Neural progenitor cell (in vitro differentiated cells): ENCODE data around the gene TAS2R43. TPM values are rescaled to one million over a fixed set of nuclear protein-coding genes. Genes with fewer than 3 reads are reported as not detected.
"Not testable (repeated sequence)": the region's sequence is repeated elsewhere in the genome, so short reads cannot be mapped to it uniquely, and the experiment has no call there.

ENCODE experiments used
- DNase-seq: peaks from one replicate; pipeline ENCODE4 v3.0.0-alpha.2; 2016; ENCODE audit warnings: low spot score
- H2AFZ ChIP-seq: fragments of 200-600 bp; sonication (generic); replicated peaks from 2 replicates; pipeline ENCODE4 v1.6.1; 2016; ENCODE audit warnings: antibody characterized with exemption
- H3F3A ChIP-seq: fragments of 200-600 bp; sonication (generic); 2 replicates; pipeline ENCODE4 v1.6.1; 2016; ENCODE audit warnings: antibody characterized with exemption, low read depth
- H3K27ac ChIP-seq: fragments of 200-600 bp; sonication (generic); 2 replicates; pipeline ENCODE4 v1.5.1; 2016; ENCODE audit warnings: mild to moderate bottlenecking
- H3K27me3 ChIP-seq: fragments of 200-600 bp; sonication (generic); 2 replicates; pipeline ENCODE4 v1.6.1; 2016; ENCODE audit warnings: mild to moderate bottlenecking, moderate library complexity
- H3K36me3 ChIP-seq: fragments of 200-600 bp; sonication (generic); 2 replicates; pipeline ENCODE4 v1.5.1; 2016
- H3K4me1 ChIP-seq: fragments of 200-600 bp; sonication (generic); 2 replicates; pipeline ENCODE4 v1.6.1; 2016; ENCODE audit warnings: mixed run types
- H3K4me2 ChIP-seq: fragments of 200-600 bp; sonication (generic); 2 replicates; pipeline ENCODE4 v1.6.1; 2016
- H3K4me3 ChIP-seq: fragments of 200-600 bp; sonication (generic); 2 replicates; pipeline ENCODE4 v1.5.1; 2016
- H3K79me2 ChIP-seq: fragments of 200-600 bp; sonication (generic); 2 replicates; pipeline ENCODE4 v1.6.1; 2016; ENCODE audit warnings: low read depth
- H3K9ac ChIP-seq: fragments of 200-600 bp; sonication (generic); 2 replicates; pipeline ENCODE4 v1.6.1; 2016
- H3K9me3 ChIP-seq: fragments of 200-600 bp; sonication (generic); 2 replicates; pipeline ENCODE4 v1.5.1; 2016; ENCODE audit warnings: low read depth
- H4K20me1 ChIP-seq: fragments of 200-600 bp; sonication (generic); 2 replicates; pipeline ENCODE4 v1.6.1; 2016; ENCODE audit warnings: low read depth
- H3K27ac Mint-ChIP-seq: 3 replicates; pipeline ENCODE4 v1.8.0; 2021; ENCODE audit warnings: mixed read lengths
- H3K27me3 Mint-ChIP-seq: 2 replicates; pipeline ENCODE4 v1.8.0; 2022; ENCODE audit warnings: low read depth, mild to moderate bottlenecking, inconsistent platforms, moderate library complexity, mixed read lengths; ENCODE audit not compliant: insufficient read depth
- H3K36me3 Mint-ChIP-seq: 3 replicates; pipeline ENCODE4 v1.8.0; 2021; ENCODE audit warnings: mixed read lengths
- H3K4me1 Mint-ChIP-seq: 3 replicates; pipeline ENCODE4 v1.8.0; 2021; ENCODE audit warnings: mixed read lengths
- H3K4me3 Mint-ChIP-seq: 3 replicates; pipeline ENCODE4 v1.8.0; 2021; ENCODE audit warnings: mild to moderate bottlenecking, moderate library complexity, mixed read lengths
- H3K9me3 Mint-ChIP-seq: 3 replicates; pipeline ENCODE4 v1.8.0; 2020; ENCODE audit warnings: mixed read lengths
- EZH2 ChIP-seq: fragments of 200-600 bp; sonication (generic); IDR thresholded peaks from 2 replicates; pipeline ENCODE4 v1.6.1; 2017; ENCODE audit warnings: antibody characterized with exemption, mild to moderate bottlenecking, moderate library complexity
- EZH2phosphoT487 ChIP-seq: fragments of 200-600 bp; sonication (generic); IDR thresholded peaks from 2 replicates; pipeline ENCODE4 v1.6.1; 2017; ENCODE audit warnings: antibody characterized with exemption
- small RNA-seq: library from RNA; depleted of rRNA; stranded (forward); fragments of <200 nt; gene quantifications from one replicate; pipeline ENCODE3, GENCODE V24; 2015
- total RNA-seq: library from RNA; depleted of rRNA; stranded (reverse); fragments of >200 nt; gene quantifications from 2 replicates; pipeline ENCODE4 v1.2.3, GENCODE V29; 2015; ENCODE audit warnings: low replicate concordance
- TF ChIP-seq, protein P1 (sequence below): fragments of 200-600 bp; sonication (generic); IDR thresholded peaks from 2 replicates; pipeline ENCODE4 v1.5.1; 2017; ENCODE audit warnings: antibody characterized with exemption, mild to moderate bottlenecking

Gene TAS2R43
- total RNA-seq, 1 donor from 2014 or later = 4.0 TPM

DNA sequence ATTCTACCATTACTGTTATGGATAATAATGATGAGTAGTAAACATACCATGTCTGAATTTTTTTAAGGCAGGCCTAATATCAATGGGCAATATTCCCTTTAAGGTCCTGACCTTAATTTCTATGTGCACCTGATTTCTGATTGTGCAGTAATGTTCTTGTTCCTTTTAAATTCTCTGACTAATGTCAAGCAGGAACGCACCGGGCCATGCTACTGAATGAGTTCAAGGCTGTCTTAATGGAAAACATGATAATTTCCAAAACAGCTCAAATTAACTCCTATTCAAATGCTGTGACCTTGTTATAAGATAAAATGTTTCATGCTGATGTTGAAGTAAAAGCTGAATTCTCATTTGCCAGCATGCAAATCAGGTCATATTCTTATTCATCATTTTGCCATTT, 36.8 kb downstream of the TAS2R43 start:
- no peak for DNase-seq
- Histone ChIP-seq H3K27ac (no peak overlapping the region), H4K20me1 (peaks cover 6% of the 10 kb centered on the region), H3K4me2 (no peak overlapping the region), H2AFZ (no peak overlapping the region), H3K79me2 (peaks cover 29% of the 10 kb centered on the region), H3K9me3 (peaks cover 13% of the 10 kb centered on the region), H3K4me1 (no peaks in the 10 kb centered on the region), H3K9ac (no peak overlapping the region), H3K4me3 (no peak overlapping the region), H3K27me3 (no peaks in the 10 kb centered on the region), H3F3A (no peaks in the 10 kb centered on the region), H3K36me3 (peaks cover 10% of the 10 kb centered on the region)
- no peaks in the 10 kb centered on the region for H3K4me1 Mint-ChIP-seq
- peaks cover 19% of the 10 kb centered on the region for H3K36me3 Mint-ChIP-seq
- no peak overlapping the region for H3K27ac Mint-ChIP-seq
- TF ChIP-seq EZH2phosphoT487 = no peak
- TF ChIP-seq, protein P1, sequence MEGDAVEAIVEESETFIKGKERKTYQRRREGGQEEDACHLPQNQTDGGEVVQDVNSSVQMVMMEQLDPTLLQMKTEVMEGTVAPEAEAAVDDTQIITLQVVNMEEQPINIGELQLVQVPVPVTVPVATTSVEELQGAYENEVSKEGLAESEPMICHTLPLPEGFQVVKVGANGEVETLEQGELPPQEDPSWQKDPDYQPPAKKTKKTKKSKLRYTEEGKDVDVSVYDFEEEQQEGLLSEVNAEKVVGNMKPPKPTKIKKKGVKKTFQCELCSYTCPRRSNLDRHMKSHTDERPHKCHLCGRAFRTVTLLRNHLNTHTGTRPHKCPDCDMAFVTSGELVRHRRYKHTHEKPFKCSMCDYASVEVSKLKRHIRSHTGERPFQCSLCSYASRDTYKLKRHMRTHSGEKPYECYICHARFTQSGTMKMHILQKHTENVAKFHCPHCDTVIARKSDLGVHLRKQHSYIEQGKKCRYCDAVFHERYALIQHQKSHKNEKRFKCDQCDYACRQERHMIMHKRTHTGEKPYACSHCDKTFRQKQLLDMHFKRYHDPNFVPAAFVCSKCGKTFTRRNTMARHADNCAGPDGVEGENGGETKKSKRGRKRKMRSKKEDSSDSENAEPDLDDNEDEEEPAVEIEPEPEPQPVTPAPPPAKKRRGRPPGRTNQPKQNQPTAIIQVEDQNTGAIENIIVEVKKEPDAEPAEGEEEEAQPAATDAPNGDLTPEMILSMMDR = no peak
- no peak for TF ChIP-seq EZH2
- peaks cover 3% of the 10 kb centered on the region for H3K27me3 Mint-ChIP-seq
- no peak overlapping the region for H3K4me3 Mint-ChIP-seq
- peaks cover 23% of the 10 kb centered on the region for H3K9me3 Mint-ChIP-seq

DNA sequence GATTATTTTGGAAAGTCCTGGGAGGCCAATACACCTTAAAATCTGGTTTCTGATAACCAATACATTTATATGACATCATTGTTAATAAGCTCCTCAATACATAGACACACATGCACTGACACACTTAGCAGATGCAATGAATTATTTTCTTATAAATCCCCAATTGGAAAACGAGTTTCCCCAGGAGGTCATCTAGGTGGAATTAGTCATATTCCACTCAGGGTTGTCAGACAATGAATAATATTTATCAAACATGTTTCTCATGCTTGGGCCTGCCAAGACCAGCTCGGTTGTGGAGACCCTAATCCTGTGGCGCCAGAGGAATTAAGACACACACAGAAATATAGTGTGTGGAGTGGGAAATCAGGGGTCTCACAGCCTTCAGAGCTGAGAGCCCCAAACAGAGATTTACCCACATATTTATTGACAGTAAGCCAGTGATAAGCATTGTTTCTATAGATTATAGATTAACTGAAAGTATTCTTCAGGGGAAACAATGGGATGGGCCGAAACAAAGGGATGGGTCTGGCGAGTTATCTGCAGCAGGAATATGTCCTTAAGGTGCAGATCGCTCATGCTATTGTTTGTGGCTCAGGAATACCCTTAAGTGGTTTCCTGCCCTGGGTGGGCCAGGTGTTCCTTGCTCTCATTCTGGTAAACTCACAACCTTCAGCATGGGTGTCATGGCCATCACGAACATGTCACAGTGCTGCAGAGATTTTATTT, 42.1 kb downstream of the TAS2R43 start:
- not testable (repeated sequence) for H3K27ac Mint-ChIP-seq, H3K9ac ChIP-seq, H3K27me3 Mint-ChIP-seq, H3K4me3 Mint-ChIP-seq, DNase-seq, H3K27me3 ChIP-seq, H3K4me1 Mint-ChIP-seq, H2AFZ ChIP-seq, H3K4me1 ChIP-seq, H3K4me3 ChIP-seq, H3K27ac ChIP-seq, H3K4me2 ChIP-seq, H4K20me1 ChIP-seq, H3F3A ChIP-seq
- peaks cover 23% of the 10 kb centered on the region for H3K36me3 ChIP-seq
- peaks cover 45% of the 10 kb centered on the region for H3K79me2 ChIP-seq
- peaks cover 17% of the 10 kb centered on the region for H3K9me3 ChIP-seq
- Mint-ChIP-seq H3K36me3 (peaks cover 48% of the 10 kb centered on the region), H3K9me3 (peaks cover 23% of the 10 kb centered on the region)

DNA sequence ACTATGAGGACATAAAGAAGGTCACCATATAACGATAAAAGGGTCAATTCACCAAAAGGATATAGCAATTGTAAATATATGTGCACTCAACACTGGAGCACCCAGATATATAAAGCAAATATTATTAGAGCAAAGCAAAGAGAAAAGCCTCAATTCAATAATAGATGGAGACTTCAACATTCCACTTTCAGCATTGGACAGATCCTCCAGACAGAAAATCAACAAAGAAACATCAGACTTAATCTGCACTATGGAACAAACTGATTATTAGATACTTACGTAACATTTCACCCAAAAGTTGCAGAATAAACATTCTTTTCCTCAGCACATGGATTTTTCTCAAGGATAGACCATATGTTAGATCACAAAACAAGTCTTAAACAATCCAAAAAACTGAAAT, 50.7 kb downstream of the TAS2R43 start:
- Histone ChIP-seq H3K79me2 (peaks cover 41% of the 10 kb centered on the region), H3K36me3 (peaks cover 17% of the 10 kb centered on the region)
- H3K9ac ChIP-seq, H3K27ac Mint-ChIP-seq, H3K4me3 ChIP-seq, H3K9me3 ChIP-seq, H3K27me3 Mint-ChIP-seq, H4K20me1 ChIP-seq, DNase-seq, H3K4me2 ChIP-seq, H3K4me3 Mint-ChIP-seq, H3K27me3 ChIP-seq, H3K4me1 ChIP-seq, H2AFZ ChIP-seq, H3K4me1 Mint-ChIP-seq, H3F3A ChIP-seq, H3K27ac ChIP-seq: not testable (repeated sequence)
- peaks cover 31% of the 10 kb centered on the region for H3K9me3 Mint-ChIP-seq
- H3K36me3 Mint-ChIP-seq = peaks cover 52% of the 10 kb centered on the region

Small RNA genes within 50 kb of the gene (small RNA-seq; reads per million reads assigned to genes)
- gene AC018630.1 = not detected

Other genes with a start within 250 kb of the TAS2R43 start
- 0.69 and 2.6 TPM in 2 replicates for gene PRR4, start 242.8 kb downstream of the TAS2R43 start, total RNA-seq
- 24.1 and 30.3 TPM in 2 replicates for gene PRH1, start 208.1 kb downstream of the TAS2R43 start, total RNA-seq
- 2.0 and 2.4 TPM in 2 replicates for gene TAS2R13, start 182.8 kb downstream of the TAS2R43 start, total RNA-seq
- not detected in 2 replicates for gene PRH2, start 163.1 kb downstream of the TAS2R43 start, total RNA-seq
- gene TAS2R14, start 153.1 kb downstream of the TAS2R43 start, total RNA-seq = 4.1 and 7.0 TPM in 2 replicates
- 2.4 and 12.1 TPM in 2 replicates for gene TAS2R50, start 105.4 kb downstream of the TAS2R43 start, total RNA-seq
- 6.4 and 7.4 TPM in 2 replicates for gene TAS2R20, start 94.0 kb downstream of the TAS2R43 start, total RNA-seq
- 7.7 and 9.7 TPM in 2 replicates for gene TAS2R19, start 69.7 kb downstream of the TAS2R43 start, total RNA-seq
- 7.8 and 13.2 TPM in 2 replicates for gene TAS2R31, start 60.9 kb downstream of the TAS2R43 start, total RNA-seq
- 1.9 and 3.5 TPM in 2 replicates for gene TAS2R46, start 30.0 kb downstream of the TAS2R43 start, total RNA-seq
- 7.9 and 13.1 TPM in 2 replicates for gene TAS2R30, start 42.3 kb upstream of the TAS2R43 start, total RNA-seq
- 11.6 and 16.3 TPM in 2 replicates for gene SMIM10L1, start 78.9 kb upstream of the TAS2R43 start, total RNA-seq
- not detected in 2 replicates for gene TAS2R42, start 94.6 kb upstream of the TAS2R43 start, total RNA-seq
- not detected in 2 replicates for gene PRB3, start 177.4 kb upstream of the TAS2R43 start, total RNA-seq
- gene PRB4, start 218.1 kb upstream of the TAS2R43 start, total RNA-seq = not detected in 2 replicates